K562 (cell line): ENCODE measurements around the gene CMTM4. TPM values are rescaled to one million over a fixed set of nuclear protein-coding genes. Genes with fewer than 3 reads are reported as not detected.

Experiments
- CBX1 ChIP-seq: sonication (generic); IDR thresholded peaks from 2 replicates; pipeline ENCODE4 v1.6.1; 2016; ENCODE audit warnings: antibody characterized with exemption, low read depth, mild to moderate bottlenecking
- CBX8 ChIP-seq: fragments of 200-600 bp; sonication (generic); IDR thresholded peaks from 2 replicates; pipeline ENCODE4 v1.6.1; 2012; ENCODE audit warnings: borderline replicate concordance, mixed run types, low read depth, mild to moderate bottlenecking, moderate library complexity, mixed read lengths, low read length, control low read depth, inconsistent platforms; ENCODE audit not compliant: poor library complexity, severe bottlenecking; ENCODE audit errors: extremely low read depth
- DPF2 ChIP-seq: fragments of 450-650 bp; IDR thresholded peaks from 2 replicates; pipeline ENCODE4 v1.6.1; 2016
- EHMT2 ChIP-seq: fragments of 450-650 bp; IDR thresholded peaks from 2 replicates; pipeline ENCODE4 v1.6.1; 2018; ENCODE audit warnings: antibody characterized with exemption
- FIP1L1 ChIP-seq: fragments of 200-400 bp; formaldehyde crosslinking; IDR thresholded peaks from 2 replicates; pipeline ENCODE4 v1.6.1; 2018; ENCODE audit warnings: mild to moderate bottlenecking, low read depth, low read length; ENCODE audit not compliant: poor library complexity, severe bottlenecking
- HDGF ChIP-seq: fragments of 450-650 bp; IDR thresholded peaks from 2 replicates; pipeline ENCODE4 v1.6.1; 2016
- KAT2B ChIP-seq: IDR thresholded peaks from one replicate; pipeline ENCODE4 v1.6.1; 2012; ENCODE audit warnings: low read depth, mild to moderate bottlenecking, control low read depth, inconsistent platforms, low read length, moderate library complexity
- KAT7 ChIP-seq: sonication (generic); formaldehyde crosslinking; IDR thresholded peaks from 2 replicates; pipeline ENCODE4 v1.8.0; 2022; ENCODE audit warnings: missing genetic modification reagents, mild to moderate bottlenecking, borderline replicate concordance
- KDM4B ChIP-seq, 2 experiments: fragments of 450-650 bp in 1 of 2; sonication (generic) in 1 of 2; IDR thresholded peaks; 2 replicates each; pipeline ENCODE4 v1.6.1; 2016 to 2017; ENCODE audit warnings: borderline replicate concordance in 2 of 2, antibody characterized with exemption in 1 of 2, low read depth in 1 of 2, mild to moderate bottlenecking in 1 of 2
- L3MBTL2 ChIP-seq: fragments of 450-650 bp; IDR thresholded peaks from 2 replicates; pipeline ENCODE4 v1.6.1; 2016; ENCODE audit warnings: mild to moderate bottlenecking, moderate library complexity
- LEF1 ChIP-seq: fragments of 450-650 bp; IDR thresholded peaks from 2 replicates; pipeline ENCODE4 v1.6.1; 2016; ENCODE audit warnings: mild to moderate bottlenecking
- MBD2 ChIP-seq: sonication (generic); IDR thresholded peaks from 2 replicates; pipeline ENCODE4 v1.6.1; 2016; ENCODE audit warnings: low read depth, borderline replicate concordance
- RAD21 ChIP-seq, 2 experiments: fragments of 250-450 bp in 1 of 2; fragments of 450-650 bp in 1 of 2; sonication (Bioruptor Pico) in 1 of 2; formaldehyde crosslinking in 1 of 2; IDR thresholded peaks in 1 of 2; conservative IDR thresholded peaks in 1 of 2; 2 replicates each; pipeline versions ENCODE4 v1.4.0 to v1.8.0; 2020 to 2022; ENCODE audit warnings: mild to moderate bottlenecking in 2 of 2, moderate library complexity in 1 of 2
- SAP30 ChIP-seq: fragments of 200-600 bp; sonication (generic); IDR thresholded peaks from 2 replicates; pipeline ENCODE4 v1.6.1; 2012; ENCODE audit warnings: borderline replicate concordance, low read depth, mild to moderate bottlenecking, moderate library complexity, low read length, control low read depth, inconsistent platforms; ENCODE audit not compliant: insufficient read depth, poor library complexity, severe bottlenecking
- SMC3 ChIP-seq: conservative IDR thresholded peaks from 2 replicates; pipeline ENCODE4 v1.6.1; 2011; ENCODE audit warnings: low read depth, low read length, improper control_type of control experiment; ENCODE audit not compliant: insufficient read depth
- SNIP1 ChIP-seq: fragments of 450-650 bp; IDR thresholded peaks from 2 replicates; pipeline ENCODE4 v1.7.1; 2017; ENCODE audit warnings: low read depth, mild to moderate bottlenecking
- SRSF3 ChIP-seq: fragments of 200-400 bp; formaldehyde crosslinking; IDR thresholded peaks from 2 replicates; pipeline ENCODE4 v1.6.1; 2016; ENCODE audit warnings: mild to moderate bottlenecking, low read length, moderate library complexity; ENCODE audit not compliant: insufficient read depth
- SRSF9 ChIP-seq: fragments of 200-400 bp; formaldehyde crosslinking; IDR thresholded peaks from 2 replicates; pipeline ENCODE4 v1.6.1; 2017; ENCODE audit warnings: low read depth, low read length, borderline replicate concordance
- STAT5B ChIP-seq: fragments of 250-450 bp; sonication (Bioruptor Pico); IDR thresholded peaks from 2 replicates; pipeline ENCODE4 v1.8.0; 2021; ENCODE audit warnings: mild to moderate bottlenecking, inconsistent platforms
- TAL1 ChIP-seq: fragments of 450-650 bp; IDR thresholded peaks from 2 replicates; pipeline ENCODE4 v1.6.1; 2016; ENCODE audit warnings: mild to moderate bottlenecking
- TARDBP ChIP-seq: fragments of 450-650 bp; IDR thresholded peaks from 2 replicates; pipeline ENCODE4 v1.6.1; 2016
- TEAD4 ChIP-seq, 2 experiments: sonication (generic) in 1 of 2; formaldehyde crosslinking in 1 of 2; IDR thresholded peaks; 2 replicates each; pipeline versions ENCODE4 v1.6.1 to v1.8.0; 2012 to 2022; ENCODE audit warnings: borderline replicate concordance in 1 of 2, inconsistent platforms in 1 of 2, low read length in 1 of 2, mild to moderate bottlenecking in 1 of 2, missing genetic modification reagents in 1 of 2
- ZBTB9 ChIP-seq: fragments of 450-650 bp; formaldehyde crosslinking; IDR thresholded peaks from 2 replicates; pipeline ENCODE4 v1.4.0; 2020; ENCODE audit warnings: mild to moderate bottlenecking, moderate library complexity
- ZNF263 ChIP-seq: sonication (generic); formaldehyde crosslinking; IDR thresholded peaks from 2 replicates; pipeline ENCODE4 v1.8.0; 2022; ENCODE audit warnings: mild to moderate bottlenecking, missing genetic modification reagents, borderline replicate concordance
- ZNF277 ChIP-seq: fragments of 250-450 bp; sonication (Bioruptor Pico); IDR thresholded peaks from 2 replicates; pipeline ENCODE4 v1.8.0; 2022; ENCODE audit warnings: inconsistent platforms, mild to moderate bottlenecking, moderate library complexity, borderline replicate concordance
- ZNF75A ChIP-seq: fragments of 450-650 bp; formaldehyde crosslinking; IDR thresholded peaks from 2 replicates; pipeline ENCODE4 v1.4.0; 2020; ENCODE audit warnings: mild to moderate bottlenecking
- polyA plus RNA-seq, 8 experiments: library from polyadenylated mRNA; depleted of rRNA in 4 of 8; stranded (reverse) in 5 of 8; unstranded in 3 of 8; fragments of >200 nt; fragmentation: Nextera tagmentation in 2 of 8; fragmentation: Illumina TruSeq in 1 of 8; extraction: Ambion mirVana in 2 of 8; extraction: Trizol in 1 of 8; gene quantifications; 2 replicates each; pipeline versions ENCODE4 v1.2.1 to v1.2.3, GENCODE V29; 2011 to 2014; ENCODE audit warnings: inconsistent platforms in 1 of 8, missing spikeins in 1 of 8
- total RNA-seq, 7 experiments: library from RNA; depleted of rRNA in 6 of 7; stranded (reverse); fragments of >200 nt in 6 of 7; fragmentation: Illumina TruSeq in 2 of 7; extraction: Trizol in 2 of 7; gene quantifications; 2 replicates each; pipeline versions ENCODE4 v1.2.1 to v1.2.3, GENCODE V29; 2011 to 2021; ENCODE audit warnings: low replicate concordance in 1 of 7

Gene CMTM4
- total and polyA plus RNA-seq, 9 of the 15 experiments (the other 6 are each of a cell fraction or from before 2014, with no cell fraction given): 2.0 to 21.3 (median 12.5) TPM

- peak; percentile 55; the same call in 1 of the 2 replicates for TF ChIP-seq ZNF263 (CRISPR knock-in tag)
- TF ChIP-seq TARDBP: no peak
- TF ChIP-seq CBX1: no peak; the same call in 1 of the 2 replicates
- TF ChIP-seq EHMT2: no peak
- 0 out of 2 replicates have a peak, but pooled peaks have one; percentile 20 for TF ChIP-seq DPF2
- TF ChIP-seq HDGF: 0 out of 2 replicates have a peak, but pooled peaks have one; percentile 22
- peak; percentile 90 for TF ChIP-seq L3MBTL2
- no peak for TF ChIP-seq SNIP1
- no peak for TF ChIP-seq KAT7 (CRISPR knock-in tag)
- TF ChIP-seq LEF1: no peak
- TF ChIP-seq FIP1L1: no peak
- peak; percentile 76 for TF ChIP-seq TEAD4 (IDR thresholded peaks at IDR 0.05; ENCODE audit: low read length)
- 0 out of 2 replicates have a peak, but pooled peaks have one; percentile 41 for TF ChIP-seq TEAD4 (CRISPR knock-in tag; IDR thresholded peaks at IDR 0.05; ENCODE audit: borderline replicate concordance)
- no peak for TF ChIP-seq TAL1
- no peak for TF ChIP-seq KDM4B (IDR thresholded peaks at IDR 0.05; ENCODE audit: borderline replicate concordance in 2 of 2, low read depth in 1 of 2)
- TF ChIP-seq SRSF3: no peak
- TF ChIP-seq RAD21 (CRISPR knock-in tag; conservative IDR thresholded peaks at IDR 0.05 in 1 of 2, IDR thresholded peaks at IDR 0.05 in 1 of 2): peak; percentile 77 to 90
- no peak for TF ChIP-seq ZNF277 (CRISPR knock-in tag)
- TF ChIP-seq STAT5B (CRISPR knock-in tag): no peak
- no peak for TF ChIP-seq ZBTB9 (CRISPR knock-in tag)
- TF ChIP-seq ZNF75A (CRISPR knock-in tag): no peak
- TF ChIP-seq SAP30: no peak
- TF ChIP-seq KAT2B: no peak
- TF ChIP-seq MBD2: no peak
- TF ChIP-seq SMC3: peak; percentile 84
- no peak for TF ChIP-seq SRSF9
- TF ChIP-seq CBX8: no peak
These were observed 88.1 kb downstream of the CMTM4 start (continued) for GRCh38 chr16:66608241-66609138.
